ENCODE results near the gene UAP1.

UAP1 gene

DNA sequence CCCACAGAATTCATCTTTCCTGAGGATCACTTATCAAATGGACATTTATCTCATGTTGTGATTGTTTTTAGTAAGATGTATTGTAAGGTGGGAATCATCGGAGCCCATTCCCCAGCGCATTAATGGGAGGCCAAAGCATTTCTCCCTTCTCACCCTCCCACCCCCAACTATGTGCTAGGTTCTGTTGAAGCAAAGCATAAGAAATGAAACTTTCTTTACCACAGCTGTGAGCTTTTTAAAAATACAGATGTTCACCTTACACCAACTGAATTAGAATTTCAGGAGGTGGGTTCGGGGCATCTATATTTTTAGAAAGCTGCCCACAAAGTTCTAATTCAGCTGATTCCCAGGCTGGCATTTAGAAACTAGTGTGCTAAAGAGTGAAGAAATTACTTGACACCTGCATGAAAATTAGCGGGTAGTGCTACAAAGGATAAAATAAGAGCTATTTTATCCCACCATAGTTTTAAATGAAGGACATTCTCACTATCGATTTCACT, 26.3 kb downstream of the UAP1 start:
- no peak for TF ChIP-seq EZH2 (IDR thresholded peaks at IDR 0.05; ENCODE audit: borderline replicate concordance, low read depth, low read length, severe bottlenecking)
- TF ChIP-seq, protein P1, sequence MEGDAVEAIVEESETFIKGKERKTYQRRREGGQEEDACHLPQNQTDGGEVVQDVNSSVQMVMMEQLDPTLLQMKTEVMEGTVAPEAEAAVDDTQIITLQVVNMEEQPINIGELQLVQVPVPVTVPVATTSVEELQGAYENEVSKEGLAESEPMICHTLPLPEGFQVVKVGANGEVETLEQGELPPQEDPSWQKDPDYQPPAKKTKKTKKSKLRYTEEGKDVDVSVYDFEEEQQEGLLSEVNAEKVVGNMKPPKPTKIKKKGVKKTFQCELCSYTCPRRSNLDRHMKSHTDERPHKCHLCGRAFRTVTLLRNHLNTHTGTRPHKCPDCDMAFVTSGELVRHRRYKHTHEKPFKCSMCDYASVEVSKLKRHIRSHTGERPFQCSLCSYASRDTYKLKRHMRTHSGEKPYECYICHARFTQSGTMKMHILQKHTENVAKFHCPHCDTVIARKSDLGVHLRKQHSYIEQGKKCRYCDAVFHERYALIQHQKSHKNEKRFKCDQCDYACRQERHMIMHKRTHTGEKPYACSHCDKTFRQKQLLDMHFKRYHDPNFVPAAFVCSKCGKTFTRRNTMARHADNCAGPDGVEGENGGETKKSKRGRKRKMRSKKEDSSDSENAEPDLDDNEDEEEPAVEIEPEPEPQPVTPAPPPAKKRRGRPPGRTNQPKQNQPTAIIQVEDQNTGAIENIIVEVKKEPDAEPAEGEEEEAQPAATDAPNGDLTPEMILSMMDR (IDR thresholded peaks at IDR 0.05; ENCODE audit: borderline replicate concordance, extremely low read depth, low read length, poor library complexity, severe bottlenecking), result no peak
- Histone ChIP-seq H3K4me1 (ENCODE audit: insufficient read depth, low read length) (no peaks in the 10 kb centered on the region), H3K4me2 (ENCODE audit: insufficient read depth, low read length) (no peak overlapping the region), H3K9ac (ENCODE audit: low read depth, low read length) (no peak overlapping the region), H2AFZ (ENCODE audit: low read depth, low read length) (no peak overlapping the region), H3K36me3 (ENCODE audit: insufficient read depth, low read length) (peaks cover 38% of the 10 kb centered on the region), H3K4me3 (ENCODE audit: low read depth in 1 of 2, low read length in 2 of 2) (no peak overlapping the region), H3K27me3 (ENCODE audit: insufficient read depth, low read length, poor library complexity) (no peaks in the 10 kb centered on the region), H3K9me3 (ENCODE audit: insufficient read depth, low read length, severe bottlenecking) (no peaks in the 10 kb centered on the region), H4K20me1 (ENCODE audit: insufficient read depth, low read length) (no peaks in the 10 kb centered on the region), H3K27ac (ENCODE audit: low read length) (no peak overlapping the region), H3K79me2 (ENCODE audit: insufficient read depth, low read length) (no peaks in the 10 kb centered on the region)
- DNase-seq (no peak), ATAC-seq (ENCODE audit: insufficient read depth, low read depth) (no peak)

DNA sequence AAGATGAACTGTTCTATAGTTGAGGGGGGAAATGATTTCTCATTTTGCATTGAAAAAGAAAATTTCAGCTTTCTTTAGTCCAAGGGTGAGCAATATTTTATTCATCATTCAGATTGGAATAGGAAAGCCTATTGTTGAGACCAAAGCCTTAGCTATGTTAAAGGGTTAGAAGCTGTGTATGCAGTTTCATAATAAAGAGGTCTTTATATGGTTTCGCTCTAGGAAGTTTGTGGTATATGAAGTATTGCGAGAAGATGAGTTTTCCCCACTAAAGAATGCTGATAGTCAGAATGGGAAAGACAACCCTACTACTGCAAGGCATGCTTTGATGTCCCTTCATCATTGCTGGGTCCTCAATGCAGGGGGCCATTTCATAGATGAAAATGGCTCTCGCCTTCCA, 28.6 kb downstream of the UAP1 start:
- H3K79me2 ChIP-seq (ENCODE audit: insufficient read depth, low read length), result no peaks in the 10 kb centered on the region
- DNase-seq (no peak), ATAC-seq (ENCODE audit: insufficient read depth, low read depth) (no peak)
- no peaks in the 10 kb centered on the region for H4K20me1 ChIP-seq (ENCODE audit: insufficient read depth, low read length)
- no peak overlapping the region for H3K9ac ChIP-seq (ENCODE audit: low read depth, low read length)
- H3K27ac ChIP-seq (ENCODE audit: low read length), result no peak overlapping the region
- H2AFZ ChIP-seq (ENCODE audit: low read depth, low read length), result no peak overlapping the region
- H3K4me2 ChIP-seq (ENCODE audit: insufficient read depth, low read length), result no peak overlapping the region
- no peak overlapping the region for H3K4me3 ChIP-seq (ENCODE audit: low read depth in 1 of 2, low read length in 2 of 2)
- TF ChIP-seq EZH2 (IDR thresholded peaks at IDR 0.05; ENCODE audit: borderline replicate concordance, low read depth, low read length, severe bottlenecking), result no peak
- TF ChIP-seq, protein P1 (IDR thresholded peaks at IDR 0.05; ENCODE audit: borderline replicate concordance, extremely low read depth, low read length, poor library complexity, severe bottlenecking), result no peak
- peaks cover 34% of the 10 kb centered on the region for H3K36me3 ChIP-seq (ENCODE audit: insufficient read depth, low read length)
- no peaks in the 10 kb centered on the region for H3K27me3 ChIP-seq (ENCODE audit: insufficient read depth, low read length, poor library complexity)
- no peaks in the 10 kb centered on the region for H3K9me3 ChIP-seq (ENCODE audit: insufficient read depth, low read length, severe bottlenecking)
- no peaks in the 10 kb centered on the region for H3K4me1 ChIP-seq (ENCODE audit: insufficient read depth, low read length)

DNA sequence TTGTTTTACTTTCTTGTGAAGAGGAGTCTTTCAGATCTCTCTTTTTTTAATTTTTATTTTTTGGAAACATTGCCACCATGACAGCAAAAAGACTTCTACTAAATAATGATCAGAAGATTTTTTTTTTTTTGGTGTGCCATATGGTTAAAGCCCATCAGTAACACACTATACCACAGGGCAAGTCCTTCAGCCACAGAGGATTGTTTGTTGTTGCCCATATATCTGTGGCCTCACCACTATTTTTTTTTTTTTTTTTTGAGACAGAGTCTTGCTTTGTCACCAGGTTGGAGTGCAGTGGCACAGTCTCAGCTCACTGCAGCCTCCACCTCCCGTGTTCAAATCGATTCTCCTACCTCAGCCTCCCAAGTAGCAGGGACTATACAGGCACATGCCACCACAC, 29.2 kb downstream of the UAP1 start:
- DNase-seq (no peak), ATAC-seq (ENCODE audit: insufficient read depth, low read depth) (no peak)
- no peaks in the 10 kb centered on the region for H3K27me3 ChIP-seq (ENCODE audit: insufficient read depth, low read length, poor library complexity)
- TF ChIP-seq, protein P1 (IDR thresholded peaks at IDR 0.05; ENCODE audit: borderline replicate concordance, extremely low read depth, low read length, poor library complexity, severe bottlenecking), result no peak
- no peak for TF ChIP-seq EZH2 (IDR thresholded peaks at IDR 0.05; ENCODE audit: borderline replicate concordance, low read depth, low read length, severe bottlenecking)
- no peaks in the 10 kb centered on the region for H3K79me2 ChIP-seq (ENCODE audit: insufficient read depth, low read length)
- no peak overlapping the region for H3K9ac ChIP-seq (ENCODE audit: low read depth, low read length)
- no peak overlapping the region for H3K27ac ChIP-seq (ENCODE audit: low read length)
- no peak overlapping the region for H2AFZ ChIP-seq (ENCODE audit: low read depth, low read length)
- no peaks in the 10 kb centered on the region for H3K4me1 ChIP-seq (ENCODE audit: insufficient read depth, low read length)
- H3K36me3 ChIP-seq (ENCODE audit: insufficient read depth, low read length), result peaks cover 34% of the 10 kb centered on the region
- no peak overlapping the region for H3K4me2 ChIP-seq (ENCODE audit: insufficient read depth, low read length)
- no peak overlapping the region for H3K4me3 ChIP-seq (ENCODE audit: low read depth in 1 of 2, low read length in 2 of 2)
- H3K9me3 ChIP-seq (ENCODE audit: insufficient read depth, low read length, severe bottlenecking), result no peaks in the 10 kb centered on the region
- H4K20me1 ChIP-seq (ENCODE audit: insufficient read depth, low read length), result no peaks in the 10 kb centered on the region

All from DND-41 (cell line).